Breast epithelium (tissue), 3 donors: ENCODE measurements around the gene DFFB.

Source experiments
- CTCF ChIP-seq, 3 donors: fragments of 450-650 bp; IDR thresholded peaks; one replicate each; pipeline ENCODE4 v1.5.1; 2016 to 2017; ENCODE audit warnings: antibody characterized with exemption in 3 of 3, mild to moderate bottlenecking in 3 of 3, moderate library complexity in 3 of 3
- POLR2A ChIP-seq: fragments of 450-650 bp; IDR thresholded peaks from one replicate; pipeline ENCODE4 v1.6.1; 2016; ENCODE audit warnings: antibody characterized with exemption, mild to moderate bottlenecking, moderate library complexity

GRCh38 chr1:3864884-3865283 is 7.6 kb downstream of the DFFB start:
- TF ChIP-seq POLR2A (no peak), CTCF (IDR thresholded peaks at IDR 0.05) (no peak)
